ENCODE data around the gene CFAP100. TPM values are rescaled to one million over a fixed set of nuclear protein-coding genes. Genes with fewer than 3 reads are reported as not detected.

CFAP100 gene
- total and polyA plus RNA-seq, 9 of the 15 experiments (the other 6 are each of a cell fraction or from before 2014, with no cell fraction given): not detected

DNA sequence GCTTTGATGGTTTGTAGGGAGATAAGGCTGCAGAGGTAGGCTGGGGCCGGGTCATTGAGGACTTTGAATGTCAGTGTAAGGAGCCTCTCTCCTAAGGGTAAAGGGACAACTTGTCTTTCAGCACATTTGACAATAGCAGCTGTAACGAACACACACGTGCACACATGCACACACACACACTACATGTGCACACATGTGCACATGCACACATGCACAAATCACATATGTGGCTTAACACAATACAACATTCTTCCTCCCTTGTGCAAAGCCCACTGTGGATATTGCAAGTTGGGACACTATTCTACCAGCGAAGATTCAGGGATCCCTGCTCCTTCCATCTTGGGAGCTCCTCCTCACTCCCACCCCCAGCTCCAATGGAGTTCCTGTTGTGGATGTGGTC is 1.1 kb upstream of the CFAP100 start:
- 0% methylated on average over 3 of the region's 4 CpGs for WGBS (ENCODE audit: insufficient coverage, low coverage, missing lambda C conversion rate)
- TF ChIP-seq, protein P1, sequence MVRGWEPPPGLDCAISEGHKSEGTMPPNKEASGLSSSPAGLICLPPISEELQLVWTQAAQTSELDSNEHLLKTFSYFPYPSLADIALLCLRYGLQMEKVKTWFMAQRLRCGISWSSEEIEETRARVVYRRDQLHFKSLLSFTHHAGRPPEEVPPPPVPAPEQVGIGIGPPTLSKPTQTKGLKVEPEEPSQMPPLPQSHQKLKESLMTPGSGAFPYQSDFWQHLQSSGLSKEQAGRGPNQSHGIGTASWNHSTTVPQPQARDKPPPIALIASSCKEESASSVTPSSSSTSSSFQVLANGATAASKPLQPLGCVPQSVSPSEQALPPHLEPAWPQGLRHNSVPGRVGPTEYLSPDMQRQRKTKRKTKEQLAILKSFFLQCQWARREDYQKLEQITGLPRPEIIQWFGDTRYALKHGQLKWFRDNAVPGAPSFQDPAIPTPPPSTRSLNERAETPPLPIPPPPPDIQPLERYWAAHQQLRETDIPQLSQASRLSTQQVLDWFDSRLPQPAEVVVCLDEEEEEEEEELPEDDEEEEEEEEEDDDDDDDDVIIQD (CRISPR knock-in tag; IDR thresholded peaks at IDR 0.05): no peak
- TF ChIP-seq NR4A1 (CRISPR knock-in tag; IDR thresholded peaks at IDR 0.05) (no peak), NR4A1 (tag; IDR thresholded peaks at IDR 0.05) (no peak)
- TF ChIP-seq, protein P2, sequence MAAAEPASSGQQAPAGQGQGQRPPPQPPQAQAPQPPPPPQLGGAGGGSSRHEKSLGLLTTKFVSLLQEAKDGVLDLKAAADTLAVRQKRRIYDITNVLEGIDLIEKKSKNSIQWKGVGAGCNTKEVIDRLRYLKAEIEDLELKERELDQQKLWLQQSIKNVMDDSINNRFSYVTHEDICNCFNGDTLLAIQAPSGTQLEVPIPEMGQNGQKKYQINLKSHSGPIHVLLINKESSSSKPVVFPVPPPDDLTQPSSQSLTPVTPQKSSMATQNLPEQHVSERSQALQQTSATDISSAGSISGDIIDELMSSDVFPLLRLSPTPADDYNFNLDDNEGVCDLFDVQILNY (CRISPR knock-in tag; IDR thresholded peaks at IDR 0.05): no peak
- Histone ChIP-seq H3K9me1 (ENCODE audit: control insufficient read depth, insufficient read depth, low read length) (no peaks in the 10 kb centered on the region), H3K27me3 (ENCODE audit: control insufficient read depth in 2 of 2, insufficient read depth in 2 of 2, low read length in 2 of 2) (peaks cover 5 to 62% of the 10 kb centered on the region in 2 experiments; a peak in 4 of 5 replicates), H3K4me3 (no peak overlapping the region), H2AFZ (ENCODE audit: low read depth, low read length) (no peak overlapping the region), H3K9ac (ENCODE audit: insufficient read depth in 1 of 2, low read depth in 2 of 2, low read length in 2 of 2) (no peak overlapping the region), H4K20me1 (replicated peaks; ENCODE audit: control insufficient read depth, insufficient read depth, low read length) (0 out of 2 replicates have a peak, but pooled peaks cover 3% of the 10 kb centered on the region), H3K79me2 (ENCODE audit: control insufficient read depth, insufficient read depth, low read length) (no peaks in the 10 kb centered on the region), H3K9me3 (replicated peaks; ENCODE audit: control insufficient read depth, insufficient read depth, low read depth, low read length) (no peaks in the 10 kb centered on the region), H3K27ac (ENCODE audit: extremely low read depth, low read depth, low read length) (no peak overlapping the region), H3K36me3 (ENCODE audit: control insufficient read depth, insufficient read depth, low read length) (no peaks in the 10 kb centered on the region), H3K4me2 (ENCODE audit: insufficient read depth, low read length) (no peak overlapping the region), H3K4me1 (replicated peaks in 1 of 2; ENCODE audit: control insufficient read depth in 2 of 2, insufficient read depth in 2 of 2, low read length in 2 of 2) (peaks cover 0 to 13% of the 10 kb centered on the region in 2 experiments; a peak in 3 of 5 replicates)
- in situ Hi-C loops (cut with MboI) (loop anchor here (5.0 to 25.0 kb wide), 2 partner anchors 141 to 256 kb away; no protein-coding TSS in a partner anchor), intact Hi-C loops (cut with micrococcal nuclease) (no loop called here)
- ATAC-seq (no peak), FAIRE-seq (no peak), DNase-seq (ENCODE audit: extremely low read depth in 1 of 4, low spot score in 3 of 4) (no peak)
- no TSS peak for BruUV-seq (replicated peaks)
- CTCF ChIA-PET (ENCODE audit: low intra/inter-chr PET ratio): no interaction called here
- POLR2A ChIA-PET: no interaction called here

Data from K562 (cell line).